Breast epithelium (tissue), 4 donors: ENCODE results near the gene WNT2B. TPM values are rescaled to one million over a fixed set of nuclear protein-coding genes. Genes with fewer than 3 reads are reported as not detected.
"Not testable (repeated sequence)": the region's sequence is repeated elsewhere in the genome, so short reads cannot be mapped to it uniquely, and the experiment has no call there.

ENCODE experiments used
- DNase-seq, 2 donors: peaks; one replicate each; pipeline ENCODE4 v3.0.0-alpha.2; 2019; ENCODE audit warnings: low spot score in 2 of 2
- H3K27ac ChIP-seq, 2 donors: fragments of 200-600 bp; sonication (generic) in 1 of 2; one replicate each; pipeline ENCODE4 v1.5.1; 2016 to 2019; ENCODE audit warnings: mild to moderate bottlenecking in 1 of 2
- H3K27me3 ChIP-seq, 2 donors: fragments of 200-600 bp; sonication (generic) in 1 of 2; one replicate each; pipeline versions ENCODE4 v1.5.1 to v1.6.0; 2017 to 2019; ENCODE audit warnings: control low read depth in 1 of 2, mild to moderate bottlenecking in 1 of 2
- H3K36me3 ChIP-seq: fragments of 200-600 bp; one replicate; pipeline ENCODE4 v1.5.1; 2019
- H3K4me1 ChIP-seq, 2 donors: fragments of 200-600 bp; sonication (generic); one replicate each; pipeline ENCODE4 v1.5.1; 2016 to 2019; ENCODE audit warnings: control low read depth in 1 of 2
- H3K4me3 ChIP-seq, 3 donors: fragments of 200-600 bp; sonication (generic); 1 replicate in 2 of 3; 2 replicates in 1 of 3; pipeline ENCODE4 v1.5.1; 2016 to 2019; ENCODE audit warnings: mild to moderate bottlenecking in 3 of 3, moderate library complexity in 2 of 3
- H3K9me3 ChIP-seq, 2 donors: fragments of 200-600 bp; sonication (generic) in 1 of 2; one replicate each; pipeline ENCODE4 v1.5.1; 2016 to 2019; ENCODE audit warnings: control low read depth in 1 of 2
- POLR2A ChIP-seq: fragments of 450-650 bp; IDR thresholded peaks from one replicate; pipeline ENCODE4 v1.6.1; 2016; ENCODE audit warnings: antibody characterized with exemption, mild to moderate bottlenecking, moderate library complexity
- POLR2AphosphoS5 ChIP-seq, 3 donors: sonication (generic); formaldehyde crosslinking; IDR thresholded peaks; one replicate each; pipeline ENCODE4 v1.6.1; 2017; ENCODE audit warnings: antibody characterized with exemption in 3 of 3
- intact Hi-C: fragments of 100-400 bp; cut with DNase I; formaldehyde crosslinking; loops from one replicate; pipeline ENCODE4 v1.15.1; 2023; ENCODE audit warnings: low total_unique reads
- total RNA-seq, 3 donors: library from RNA; depleted of rRNA; stranded (reverse); fragments of >200 nt; gene quantifications; one replicate each; pipeline ENCODE4 v1.1.0, GENCODE V29; 2016
- TF ChIP-seq, protein P1 (sequence below), 3 donors: fragments of 450-650 bp; IDR thresholded peaks; one replicate each; pipeline ENCODE4 v1.5.1; 2016 to 2017; ENCODE audit warnings: antibody characterized with exemption in 3 of 3, mild to moderate bottlenecking in 3 of 3, moderate library complexity in 3 of 3

The WNT2B gene
- total RNA-seq, 3 donors from 2014 or later: 2.9 to 6.1 (median 6.0) TPM

DNA sequence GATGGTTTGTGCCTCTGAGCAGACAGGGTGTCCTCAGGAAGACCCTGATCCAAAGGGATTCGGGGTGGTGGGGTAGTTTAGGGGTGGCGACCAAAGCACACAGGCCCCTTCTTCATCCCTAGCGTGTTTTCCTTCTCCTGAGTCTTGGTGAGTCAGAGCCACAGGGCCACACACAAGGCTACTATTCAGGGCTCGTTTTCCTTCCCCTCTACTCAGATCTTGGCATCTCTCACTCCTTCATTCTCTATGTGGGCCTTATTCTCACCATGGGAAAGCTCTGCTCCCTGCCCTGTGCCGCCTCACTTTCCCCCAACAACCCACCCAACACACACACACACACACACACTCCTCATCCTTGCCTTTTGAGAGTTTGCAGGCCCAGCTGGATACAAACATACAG is 43.6 kb upstream of the WNT2B start:
- Histone ChIP-seq H3K9me3 (no peaks in the 10 kb centered on the region), H3K36me3 (no peaks in the 10 kb centered on the region), H3K4me3 (no peak overlapping the region), H3K4me1 (peaks cover 0 to 7% of the 10 kb centered on the region in 2 donors), H3K27ac (peak overlapping the region; percentile 91 to 92), H3K27me3 (no peaks in the 10 kb centered on the region)
- TF ChIP-seq, protein P1, sequence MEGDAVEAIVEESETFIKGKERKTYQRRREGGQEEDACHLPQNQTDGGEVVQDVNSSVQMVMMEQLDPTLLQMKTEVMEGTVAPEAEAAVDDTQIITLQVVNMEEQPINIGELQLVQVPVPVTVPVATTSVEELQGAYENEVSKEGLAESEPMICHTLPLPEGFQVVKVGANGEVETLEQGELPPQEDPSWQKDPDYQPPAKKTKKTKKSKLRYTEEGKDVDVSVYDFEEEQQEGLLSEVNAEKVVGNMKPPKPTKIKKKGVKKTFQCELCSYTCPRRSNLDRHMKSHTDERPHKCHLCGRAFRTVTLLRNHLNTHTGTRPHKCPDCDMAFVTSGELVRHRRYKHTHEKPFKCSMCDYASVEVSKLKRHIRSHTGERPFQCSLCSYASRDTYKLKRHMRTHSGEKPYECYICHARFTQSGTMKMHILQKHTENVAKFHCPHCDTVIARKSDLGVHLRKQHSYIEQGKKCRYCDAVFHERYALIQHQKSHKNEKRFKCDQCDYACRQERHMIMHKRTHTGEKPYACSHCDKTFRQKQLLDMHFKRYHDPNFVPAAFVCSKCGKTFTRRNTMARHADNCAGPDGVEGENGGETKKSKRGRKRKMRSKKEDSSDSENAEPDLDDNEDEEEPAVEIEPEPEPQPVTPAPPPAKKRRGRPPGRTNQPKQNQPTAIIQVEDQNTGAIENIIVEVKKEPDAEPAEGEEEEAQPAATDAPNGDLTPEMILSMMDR (IDR thresholded peaks at IDR 0.05): no peak
- no peak for TF ChIP-seq POLR2A
- intact Hi-C loops: loop anchor here (10.0 kb wide), 1 partner anchor 70 kb away; the partner anchor contains the start of gene CTTNBP2NL
- DNase-seq: peak in 1 of 2 donors; percentile 23

DNA sequence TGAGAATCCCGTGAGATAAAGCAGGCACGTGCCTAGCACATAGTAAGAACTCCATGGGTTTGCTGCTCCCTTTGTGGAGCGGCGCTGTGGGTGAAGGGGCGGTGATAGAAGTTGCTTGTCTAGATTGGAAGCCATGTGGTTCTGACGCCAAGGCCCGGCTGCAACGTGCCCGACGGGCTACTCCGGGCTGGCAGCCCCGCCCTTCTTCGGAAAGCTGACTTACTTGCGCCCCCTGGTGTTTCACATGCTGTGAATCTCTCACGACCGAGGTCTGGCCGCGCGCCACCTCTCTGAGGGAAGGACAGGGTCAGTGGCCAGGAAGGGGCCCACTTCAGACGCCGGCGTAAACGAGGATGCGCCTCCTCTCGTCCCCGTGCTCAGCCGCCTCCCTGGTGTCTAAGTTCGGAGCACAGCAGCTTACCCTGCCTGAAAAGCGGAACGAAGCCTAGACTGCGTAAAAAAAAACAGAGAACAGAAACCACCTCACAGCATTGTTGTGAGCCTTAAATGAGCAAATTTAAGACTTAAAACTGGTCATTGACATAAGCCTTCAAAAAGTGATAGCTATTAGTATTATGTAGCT is 42.6 kb upstream of the WNT2B start:
- TF ChIP-seq POLR2A (no peak), POLR2AphosphoS5 (IDR thresholded peaks at IDR 0.05) (peak; percentile 84 to 90 (median 89))
- TF ChIP-seq, protein P1 (IDR thresholded peaks at IDR 0.05): peak; percentile 87 to 94 (median 91)
- Histone ChIP-seq H3K27me3 (no peaks in the 10 kb centered on the region), H3K36me3 (no peaks in the 10 kb centered on the region), H3K9me3 (no peaks in the 10 kb centered on the region), H3K27ac (peak overlapping the region; percentile 91 to 92), H3K4me1 (peaks cover 0 to 7% of the 10 kb centered on the region in 2 donors), H3K4me3 (peak overlapping the region; percentile 32 to 56 (median 52))
- DNase-seq: peak; percentile 88 to 94
- intact Hi-C loops: loop anchor here (10.0 kb wide), 1 partner anchor 71 kb away; the partner anchor contains the start of gene CTTNBP2NL

DNA sequence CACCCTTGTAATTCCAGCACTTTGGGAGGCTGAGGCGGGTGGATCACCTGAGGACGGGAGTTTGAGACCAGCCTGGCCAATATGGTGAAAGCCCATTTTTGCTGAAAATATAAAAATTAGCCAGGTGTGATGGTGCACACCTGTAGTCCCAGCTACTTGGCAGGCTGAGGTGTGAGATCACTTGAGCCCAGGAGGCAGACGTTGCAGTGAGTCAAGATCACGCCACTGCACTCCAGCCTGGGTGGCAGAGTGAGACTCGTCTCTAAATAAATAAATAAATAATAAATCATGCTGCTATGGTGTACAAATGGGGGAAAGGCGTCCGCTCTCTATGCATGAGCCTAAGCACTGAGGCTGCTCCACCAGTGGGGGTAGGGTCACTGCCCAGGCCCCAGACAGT is 38.4 kb upstream of the WNT2B start:
- H3K4me3 ChIP-seq, DNase-seq, intact Hi-C loops, H3K36me3 ChIP-seq, H3K27me3 ChIP-seq, H3K27ac ChIP-seq, H3K4me1 ChIP-seq, H3K9me3 ChIP-seq: not testable (repeated sequence)

DNA sequence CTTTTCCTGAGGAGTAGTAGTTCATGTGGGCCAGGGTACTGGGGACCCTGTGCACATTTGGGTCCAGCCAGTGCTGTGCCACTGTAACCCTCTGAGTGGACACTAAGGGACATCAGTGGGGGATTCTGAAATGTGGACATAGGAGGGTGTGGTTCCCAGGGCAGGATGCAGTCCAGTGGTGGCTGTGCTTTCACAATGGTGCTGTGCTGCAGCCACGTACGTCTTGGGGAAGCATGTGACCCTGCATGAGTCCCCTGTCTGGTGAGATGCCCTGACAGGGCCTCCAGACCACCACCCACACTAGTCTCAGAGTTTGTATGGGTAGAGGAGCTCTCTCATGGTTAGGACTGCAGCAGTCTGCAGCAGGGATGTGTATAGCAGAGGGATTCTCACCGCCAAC is 37.8 kb upstream of the WNT2B start:
- Histone ChIP-seq H3K4me3 (no peak overlapping the region), H3K36me3 (no peaks in the 10 kb centered on the region), H3K27ac (no peak overlapping the region), H3K27me3 (no peaks in the 10 kb centered on the region), H3K4me1 (no peaks in the 10 kb centered on the region), H3K9me3 (no peaks in the 10 kb centered on the region)
- no peak for DNase-seq
- TF ChIP-seq, protein P1 (IDR thresholded peaks at IDR 0.05): no peak
- TF ChIP-seq POLR2AphosphoS5 (IDR thresholded peaks at IDR 0.05) (no peak), POLR2A (no peak)
- intact Hi-C loops: no loop called here

DNA sequence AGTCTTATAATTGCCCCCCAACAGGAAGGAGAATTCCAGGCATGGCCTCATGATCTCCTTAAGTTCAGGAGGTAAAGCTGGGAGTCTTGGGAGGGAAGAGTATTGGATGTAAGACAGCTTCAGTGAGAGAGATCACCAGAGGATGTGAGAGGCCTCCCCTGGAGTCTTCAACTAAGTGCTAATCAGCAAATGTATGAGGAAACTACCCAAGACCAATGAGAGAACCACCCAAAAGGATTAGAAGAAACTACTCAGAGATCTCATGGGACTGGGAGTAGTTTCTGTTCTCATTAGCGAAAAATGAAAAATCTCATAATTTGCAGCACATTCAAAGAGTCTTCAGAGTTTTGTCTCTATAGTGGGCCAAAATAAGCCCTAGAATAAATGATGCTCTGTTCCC is 36.6 kb upstream of the WNT2B start:
- Histone ChIP-seq H3K27ac (no peak overlapping the region), H3K4me1 (no peaks in the 10 kb centered on the region), H3K36me3 (no peaks in the 10 kb centered on the region), H3K27me3 (no peaks in the 10 kb centered on the region), H3K4me3 (no peak overlapping the region), H3K9me3 (peaks cover 4 to 8% of the 10 kb centered on the region in 2 donors)
- TF ChIP-seq, protein P1 (IDR thresholded peaks at IDR 0.05): no peak
- TF ChIP-seq POLR2AphosphoS5 (IDR thresholded peaks at IDR 0.05) (no peak), POLR2A (no peak)
- intact Hi-C loops: no loop called here
- DNase-seq: no peak
